Measurements from ENCODE around the gene ACP1.
"Not testable (repeated sequence)": the region's sequence is repeated elsewhere in the genome, so short reads cannot be mapped to it uniquely, and the experiment has no call there.

Gene ACP1

GRCh38 chr2:310994-311393, 46.2 kb downstream of the ACP1 start:
- no peak for DNase-seq (ENCODE audit: extremely low spot score)
- POLR2A ChIA-PET, result no interaction called here
- TF ChIP-seq, protein P1, sequence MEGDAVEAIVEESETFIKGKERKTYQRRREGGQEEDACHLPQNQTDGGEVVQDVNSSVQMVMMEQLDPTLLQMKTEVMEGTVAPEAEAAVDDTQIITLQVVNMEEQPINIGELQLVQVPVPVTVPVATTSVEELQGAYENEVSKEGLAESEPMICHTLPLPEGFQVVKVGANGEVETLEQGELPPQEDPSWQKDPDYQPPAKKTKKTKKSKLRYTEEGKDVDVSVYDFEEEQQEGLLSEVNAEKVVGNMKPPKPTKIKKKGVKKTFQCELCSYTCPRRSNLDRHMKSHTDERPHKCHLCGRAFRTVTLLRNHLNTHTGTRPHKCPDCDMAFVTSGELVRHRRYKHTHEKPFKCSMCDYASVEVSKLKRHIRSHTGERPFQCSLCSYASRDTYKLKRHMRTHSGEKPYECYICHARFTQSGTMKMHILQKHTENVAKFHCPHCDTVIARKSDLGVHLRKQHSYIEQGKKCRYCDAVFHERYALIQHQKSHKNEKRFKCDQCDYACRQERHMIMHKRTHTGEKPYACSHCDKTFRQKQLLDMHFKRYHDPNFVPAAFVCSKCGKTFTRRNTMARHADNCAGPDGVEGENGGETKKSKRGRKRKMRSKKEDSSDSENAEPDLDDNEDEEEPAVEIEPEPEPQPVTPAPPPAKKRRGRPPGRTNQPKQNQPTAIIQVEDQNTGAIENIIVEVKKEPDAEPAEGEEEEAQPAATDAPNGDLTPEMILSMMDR (IDR thresholded peaks at IDR 0.05; ENCODE audit: control extremely low read depth, extremely low read depth, low read depth, missing control alignments), result no peak
- CTCF ChIA-PET, result interaction anchor here (1.0 kb wide), 1 partner anchor 9 kb away, joined by 3 read pairs; no protein-coding TSS in a partner anchor

DNA sequence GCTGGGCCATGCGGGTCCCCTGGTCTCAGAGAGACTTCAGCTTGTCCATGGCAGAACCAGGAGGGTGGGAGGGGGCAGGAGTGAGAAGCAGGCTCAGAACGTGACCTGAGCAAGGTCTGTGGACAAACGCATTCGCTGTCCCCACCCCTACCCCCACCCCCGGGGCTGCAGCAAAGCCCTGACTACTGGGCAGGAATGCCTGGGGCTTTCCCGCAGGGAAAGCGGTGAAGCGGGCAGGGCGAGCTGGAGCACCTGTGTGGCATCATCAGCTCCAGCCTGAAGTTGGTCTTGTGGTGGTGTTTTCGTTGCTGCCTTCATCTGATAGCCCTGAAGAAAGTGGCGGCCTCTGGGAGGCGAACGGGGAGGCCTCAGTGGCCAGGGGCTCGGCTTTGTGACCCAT, 49.2 kb downstream of the ACP1 start:
- TF ChIP-seq, protein P1 (IDR thresholded peaks at IDR 0.05; ENCODE audit: control extremely low read depth, extremely low read depth, low read depth, missing control alignments), result no peak
- ChIA-PET CTCF (no interaction called here), POLR2A (no interaction called here)
- DNase-seq (ENCODE audit: extremely low spot score), result no peak

DNA sequence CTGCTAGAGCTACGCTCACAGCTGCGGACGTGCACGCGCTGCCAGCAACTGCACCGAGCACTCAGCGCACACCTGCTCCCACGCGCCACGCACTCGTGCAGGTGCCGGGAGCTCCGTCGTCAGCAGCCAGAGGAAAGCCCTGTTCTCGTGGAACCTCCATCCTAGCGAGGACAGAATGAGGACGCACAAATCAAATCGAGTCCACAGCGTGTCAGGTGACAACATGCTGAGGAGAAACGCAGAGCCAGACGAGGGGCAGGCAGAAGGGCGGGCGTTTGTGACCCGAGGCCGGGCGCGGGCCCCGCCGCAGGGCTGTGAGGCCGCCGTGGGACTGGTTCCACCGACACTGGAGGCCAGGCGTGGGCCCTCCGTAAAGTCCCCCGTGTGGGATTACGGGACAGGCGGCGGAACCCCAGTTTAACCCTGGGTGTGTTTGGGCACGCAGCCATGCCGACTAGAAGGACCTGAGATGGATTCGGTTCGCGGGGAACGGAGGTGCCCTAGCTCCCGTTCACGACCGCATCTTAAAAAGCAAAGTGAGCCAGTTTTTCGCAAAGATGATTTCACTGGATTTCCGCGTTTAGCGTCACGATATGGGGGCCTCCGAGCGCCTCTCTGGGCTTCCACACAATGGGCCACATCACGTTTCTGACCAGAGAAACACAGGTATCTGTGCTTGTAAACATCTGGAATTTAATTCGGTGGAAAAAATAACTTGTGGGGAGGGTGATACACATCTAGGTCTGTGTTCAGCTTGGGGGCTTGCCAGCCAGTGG, 50.0 kb downstream of the ACP1 start:
- POLR2A ChIA-PET, result no interaction called here
- TF ChIP-seq, protein P1 (IDR thresholded peaks at IDR 0.05; ENCODE audit: control extremely low read depth, extremely low read depth, low read depth, missing control alignments), result no peak
- DNase-seq (ENCODE audit: extremely low spot score), result no peak
- CTCF ChIA-PET, result no interaction called here

DNA sequence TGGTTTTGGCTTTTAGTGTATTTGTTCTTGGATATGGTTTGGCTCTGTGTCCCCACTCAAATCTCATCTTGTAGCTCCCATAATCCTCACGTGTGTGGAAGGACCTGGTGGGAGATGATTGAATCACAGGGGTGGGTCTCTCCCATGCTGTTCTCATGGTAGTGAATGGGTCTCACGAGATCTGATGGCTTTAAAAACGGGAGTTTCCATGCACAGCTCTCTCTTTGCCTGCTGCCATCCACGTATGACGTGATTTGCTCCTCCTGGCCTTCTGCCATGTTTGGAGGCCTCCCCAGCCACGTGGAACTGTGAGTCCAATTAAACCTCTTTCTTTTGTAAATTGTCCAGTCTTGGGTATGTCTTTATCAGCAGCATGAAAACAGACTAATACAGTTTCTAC, 51.2 kb downstream of the ACP1 start:
- CTCF ChIA-PET; POLR2A ChIA-PET; DNase-seq (ENCODE audit: extremely low spot score): not testable (repeated sequence)

DNA sequence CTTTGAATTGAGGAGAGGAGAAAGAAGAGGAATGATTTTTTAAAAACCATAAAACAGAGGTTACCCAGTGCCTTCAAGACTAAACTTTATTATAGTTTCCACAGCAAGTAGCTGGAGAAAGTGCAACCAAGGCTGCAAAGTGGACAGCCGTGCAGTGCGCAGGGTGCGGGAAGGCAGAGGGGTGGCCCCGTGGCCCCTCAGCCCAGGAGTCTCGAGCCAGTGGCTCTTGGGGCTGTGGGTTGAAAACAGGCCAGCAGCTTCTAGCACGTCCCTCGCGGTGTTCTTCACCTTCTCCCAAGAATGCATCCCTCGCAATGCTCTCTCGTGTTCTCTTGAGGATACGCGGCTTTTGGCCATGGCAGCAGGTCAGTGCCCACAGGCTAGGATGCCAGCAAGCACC, 51.6 kb downstream of the ACP1 start:
- POLR2A ChIA-PET, result no interaction called here
- TF ChIP-seq, protein P1 (IDR thresholded peaks at IDR 0.05; ENCODE audit: control extremely low read depth, extremely low read depth, low read depth, missing control alignments), result no peak
- DNase-seq (ENCODE audit: extremely low spot score), result no peak
- CTCF ChIA-PET, result no interaction called here

DNA sequence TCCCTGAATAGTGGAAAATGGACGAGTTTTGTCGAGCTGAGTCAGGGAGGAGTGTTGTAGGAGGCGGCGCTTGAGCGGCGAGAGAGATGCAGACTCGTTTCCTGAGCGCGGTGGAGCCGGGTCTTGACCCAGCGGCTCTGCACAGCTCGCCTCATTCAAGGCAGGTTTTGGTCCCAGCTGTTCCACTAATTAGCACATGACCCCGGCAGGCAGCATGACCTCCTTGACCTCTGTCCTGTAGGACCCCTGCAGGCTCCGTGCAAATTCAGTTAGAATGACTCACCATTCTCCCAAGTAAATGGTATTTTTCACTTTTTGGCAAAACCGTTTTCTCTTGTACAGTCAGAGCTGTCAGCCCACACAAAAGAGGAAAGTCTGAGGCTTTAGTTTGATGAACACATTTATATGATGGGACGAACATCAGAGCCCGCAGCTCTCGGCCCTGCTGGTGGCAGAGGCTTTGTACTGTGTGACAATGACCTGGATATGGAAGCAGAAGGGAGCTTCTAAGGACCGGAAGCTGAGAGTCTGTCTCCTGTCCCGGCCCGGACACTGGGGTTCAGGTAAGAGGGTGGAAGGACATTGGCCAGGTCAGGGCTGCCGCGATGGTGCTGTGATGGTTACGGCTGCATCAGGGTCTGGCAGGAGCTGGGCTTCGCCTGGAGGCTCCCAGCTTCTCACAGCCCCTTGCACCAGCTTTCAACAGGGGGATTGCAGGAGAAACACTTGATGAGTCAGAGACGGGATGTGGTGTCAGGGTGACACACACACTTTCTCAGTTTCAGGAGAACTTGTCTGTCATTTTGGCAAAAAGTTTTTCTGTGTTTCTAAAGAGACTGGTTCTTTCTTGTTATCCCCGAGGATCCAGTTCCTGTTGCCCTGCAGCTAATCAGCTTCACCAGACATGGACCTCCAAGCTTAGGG, 53.0 kb downstream of the ACP1 start:
- POLR2A ChIA-PET, result no interaction called here
- peak; percentile 31 for DNase-seq (ENCODE audit: extremely low spot score)
- TF ChIP-seq, protein P1 (IDR thresholded peaks at IDR 0.05; ENCODE audit: control extremely low read depth, extremely low read depth, low read depth, missing control alignments), result no peak
- CTCF ChIA-PET, result interaction anchor here (0.8 kb wide), 1 partner anchor 18 kb away, joined by 3 read pairs; no protein-coding TSS in a partner anchor

Data from GM10248 (cell line).